ENCODE data around the gene TBC1D14.

The TBC1D14 gene

GRCh38 chr4:6953751-6954380 is 44.2 kb downstream of the TBC1D14 start:
- DNase-seq (ENCODE audit: low spot score) = no peak
- no peak for TF ChIP-seq CTCF (IDR thresholded peaks at IDR 0.05; ENCODE audit: extremely low read depth, insufficient read depth, missing control alignments)
- in situ Hi-C loops (cut with MboI; ENCODE audit: low pct_unique_long_range_greater_than_20kb, low sequenced_read_pairs, unreplicated experiment) = no loop called here

GRCh38 chr4:6955261-6955911 is 45.8 kb downstream of the TBC1D14 start:
- in situ Hi-C loops (cut with MboI; ENCODE audit: low pct_unique_long_range_greater_than_20kb, low sequenced_read_pairs, unreplicated experiment) = no loop called here
- no peak for DNase-seq (ENCODE audit: low spot score)
- no peak for TF ChIP-seq CTCF (IDR thresholded peaks at IDR 0.05; ENCODE audit: extremely low read depth, insufficient read depth, missing control alignments)

GRCh38 chr4:6956087-6956433 is 46.4 kb downstream of the TBC1D14 start:
- TF ChIP-seq CTCF (IDR thresholded peaks at IDR 0.05; ENCODE audit: extremely low read depth, insufficient read depth, missing control alignments) = no peak
- in situ Hi-C loops (cut with MboI; ENCODE audit: low pct_unique_long_range_greater_than_20kb, low sequenced_read_pairs, unreplicated experiment) = no loop called here
- DNase-seq (ENCODE audit: low spot score) = no peak

GRCh38 chr4:6956434-6957147 is 47.0 kb downstream of the TBC1D14 start:
- in situ Hi-C loops (cut with MboI; ENCODE audit: low pct_unique_long_range_greater_than_20kb, low sequenced_read_pairs, unreplicated experiment) = no loop called here
- TF ChIP-seq CTCF (IDR thresholded peaks at IDR 0.05; ENCODE audit: extremely low read depth, insufficient read depth, missing control alignments) = no peak
- DNase-seq (ENCODE audit: low spot score) = no peak

- no peak for TF ChIP-seq CTCF (IDR thresholded peaks at IDR 0.05; ENCODE audit: extremely low read depth, insufficient read depth, missing control alignments)
- DNase-seq (ENCODE audit: low spot score) = no peak
- in situ Hi-C loops (cut with MboI; ENCODE audit: low pct_unique_long_range_greater_than_20kb, low sequenced_read_pairs, unreplicated experiment) = no loop called here
Measured at GRCh38 chr4:6957148-6957520, 47.5 kb downstream of the TBC1D14 start.

- DNase-seq (ENCODE audit: low spot score) = no peak
- in situ Hi-C loops (cut with MboI; ENCODE audit: low pct_unique_long_range_greater_than_20kb, low sequenced_read_pairs, unreplicated experiment) = no loop called here
- no peak for TF ChIP-seq CTCF (IDR thresholded peaks at IDR 0.05; ENCODE audit: extremely low read depth, insufficient read depth, missing control alignments)
Measured at GRCh38 chr4:6957994-6958393, 48.4 kb downstream of the TBC1D14 start.
